Measurements from ENCODE around the gene NADSYN1. TPM values are rescaled to one million over a fixed set of nuclear protein-coding genes. Genes with fewer than 3 reads are reported as not detected.
A peak's percentile ranks its signal among the peaks of the same experiment; 100 is the strongest.

Gene NADSYN1
- total RNA-seq, 3 donors from 2014 or later (not counting 1 experiment from before 2014, with no cell fraction given), result 134 to 156 (median 150) TPM

DNA sequence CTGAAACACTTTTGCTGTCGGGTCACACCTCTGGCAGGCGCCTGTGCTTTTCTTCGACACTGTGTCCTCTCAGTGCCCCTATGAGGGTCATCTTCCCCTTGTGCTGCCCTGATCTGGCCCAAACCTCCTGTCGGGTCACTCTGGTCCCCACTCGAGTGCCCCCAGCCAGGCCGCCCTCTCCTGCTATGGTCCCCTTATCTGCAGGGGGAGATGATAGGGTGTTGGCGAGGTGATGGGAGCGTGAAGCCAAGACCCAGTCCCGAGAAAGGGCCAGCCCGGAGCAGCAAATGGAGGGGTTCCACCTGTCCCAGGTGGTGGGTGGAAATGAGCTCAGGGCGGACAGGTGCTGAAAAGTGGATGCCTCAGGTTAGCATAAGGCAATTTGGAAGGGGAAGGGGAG is 9.7 kb downstream of the NADSYN1 start:
- Histone ChIP-seq H3K9me3 (ENCODE audit: control insufficient read depth, insufficient read depth, low read length) (no peaks in the 10 kb centered on the region), H3K4me1 (ENCODE audit: control insufficient read depth, insufficient read depth, low read length) (no peaks in the 10 kb centered on the region), H3K4me3 (ENCODE audit: low read length) (no peak overlapping the region), H3K36me3 (ENCODE audit: control insufficient read depth, insufficient read depth, low read length) (peaks cover 57% of the 10 kb centered on the region), H3K27ac (ENCODE audit: low read length) (no peak overlapping the region), H3K27me3 (ENCODE audit: control insufficient read depth, insufficient read depth, low read length) (no peaks in the 10 kb centered on the region)
- Mint-ChIP-seq H3K36me3 (peaks cover 28% of the 10 kb centered on the region), H3K4me3 (no peak overlapping the region), H3K4me1 (peaks cover 15 to 19% of the 10 kb centered on the region in 2 donors), H3K27ac (peak overlapping the region in 1 of 2 donors; percentile 2), H3K27me3 (ENCODE audit: low read depth in 2 of 2) (no peaks in the 10 kb centered on the region), H3K9me3 (no peaks in the 10 kb centered on the region)
- intact Hi-C loops (cut with micrococcal nuclease), result no loop called here
- 99% methylated on average over 11 of the region's 11 CpGs for WGBS (ENCODE audit: insufficient coverage)
- DNase-seq (no peak), ATAC-seq (no peak)
- TF ChIP-seq, protein P1, sequence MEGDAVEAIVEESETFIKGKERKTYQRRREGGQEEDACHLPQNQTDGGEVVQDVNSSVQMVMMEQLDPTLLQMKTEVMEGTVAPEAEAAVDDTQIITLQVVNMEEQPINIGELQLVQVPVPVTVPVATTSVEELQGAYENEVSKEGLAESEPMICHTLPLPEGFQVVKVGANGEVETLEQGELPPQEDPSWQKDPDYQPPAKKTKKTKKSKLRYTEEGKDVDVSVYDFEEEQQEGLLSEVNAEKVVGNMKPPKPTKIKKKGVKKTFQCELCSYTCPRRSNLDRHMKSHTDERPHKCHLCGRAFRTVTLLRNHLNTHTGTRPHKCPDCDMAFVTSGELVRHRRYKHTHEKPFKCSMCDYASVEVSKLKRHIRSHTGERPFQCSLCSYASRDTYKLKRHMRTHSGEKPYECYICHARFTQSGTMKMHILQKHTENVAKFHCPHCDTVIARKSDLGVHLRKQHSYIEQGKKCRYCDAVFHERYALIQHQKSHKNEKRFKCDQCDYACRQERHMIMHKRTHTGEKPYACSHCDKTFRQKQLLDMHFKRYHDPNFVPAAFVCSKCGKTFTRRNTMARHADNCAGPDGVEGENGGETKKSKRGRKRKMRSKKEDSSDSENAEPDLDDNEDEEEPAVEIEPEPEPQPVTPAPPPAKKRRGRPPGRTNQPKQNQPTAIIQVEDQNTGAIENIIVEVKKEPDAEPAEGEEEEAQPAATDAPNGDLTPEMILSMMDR (IDR thresholded peaks at IDR 0.05), result no peak

DNA sequence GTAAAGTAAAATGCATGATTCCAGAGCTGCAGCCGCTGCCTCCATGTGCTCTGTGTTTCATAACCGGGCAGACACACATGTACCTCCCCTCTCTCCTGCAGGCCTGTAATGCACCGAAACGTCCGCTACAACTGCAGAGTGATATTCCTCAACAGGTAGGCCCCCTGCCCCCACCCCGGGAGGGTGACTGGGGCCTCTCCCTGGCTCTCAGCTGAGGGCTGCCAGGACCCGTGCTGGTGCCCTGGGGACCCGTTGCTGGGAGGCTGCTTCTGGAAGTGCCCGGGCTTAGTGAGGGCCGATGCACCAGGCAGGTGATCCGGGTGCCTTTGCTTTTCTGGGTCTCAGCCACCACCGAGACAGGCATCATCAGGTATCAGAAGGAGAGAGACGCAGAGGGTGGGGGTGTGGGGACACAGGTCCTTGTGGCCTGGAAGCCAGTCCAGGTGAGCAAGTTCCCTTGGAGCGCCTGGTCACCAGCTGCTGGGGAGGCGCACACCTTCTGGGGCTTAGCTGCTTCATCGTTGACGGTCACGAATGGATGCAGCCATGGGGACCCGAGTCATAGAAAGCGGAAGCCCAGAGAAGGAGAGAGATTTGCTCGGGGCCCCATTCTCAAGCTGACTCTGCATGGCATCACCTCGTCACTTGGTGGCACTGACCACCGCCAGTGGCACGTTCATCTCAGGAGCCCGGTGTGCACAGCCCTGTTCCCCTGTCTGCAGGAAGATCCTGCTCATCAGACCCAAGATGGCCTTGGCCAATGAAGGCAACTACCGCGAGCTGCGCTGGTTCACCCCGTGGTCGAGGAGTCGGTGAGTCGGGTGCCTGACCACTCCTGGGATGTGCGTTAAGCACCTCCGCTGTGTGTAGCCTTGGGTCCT is 10.6 kb downstream of the NADSYN1 start:
- no peak overlapping the region for H3K4me3 ChIP-seq (ENCODE audit: low read length)
- TF ChIP-seq, protein P1 (IDR thresholded peaks at IDR 0.05), result no peak
- no peaks in the 10 kb centered on the region for H3K4me1 ChIP-seq (ENCODE audit: control insufficient read depth, insufficient read depth, low read length)
- no peaks in the 10 kb centered on the region for H3K27me3 ChIP-seq (ENCODE audit: control insufficient read depth, insufficient read depth, low read length)
- no peaks in the 10 kb centered on the region for H3K9me3 ChIP-seq (ENCODE audit: control insufficient read depth, insufficient read depth, low read length)
- no peak overlapping the region for H3K4me3 Mint-ChIP-seq
- H3K36me3 Mint-ChIP-seq, result peaks cover 32% of the 10 kb centered on the region
- peaks cover 54% of the 10 kb centered on the region for H3K36me3 ChIP-seq (ENCODE audit: control insufficient read depth, insufficient read depth, low read length)
- H3K9me3 Mint-ChIP-seq, result no peaks in the 10 kb centered on the region
- H3K27ac ChIP-seq (ENCODE audit: low read length), result no peak overlapping the region
- no peak for ATAC-seq
- intact Hi-C loops (cut with micrococcal nuclease), result no loop called here
- no peak overlapping the region for H3K27ac Mint-ChIP-seq
- DNase-seq, result no peak
- WGBS (ENCODE audit: insufficient coverage), result 98% methylated on average over 34 of the region's 34 CpGs
- H3K27me3 Mint-ChIP-seq (ENCODE audit: low read depth in 2 of 2), result no peaks in the 10 kb centered on the region
- H3K4me1 Mint-ChIP-seq, result peaks cover 13% of the 10 kb centered on the region in 2 donors

DNA sequence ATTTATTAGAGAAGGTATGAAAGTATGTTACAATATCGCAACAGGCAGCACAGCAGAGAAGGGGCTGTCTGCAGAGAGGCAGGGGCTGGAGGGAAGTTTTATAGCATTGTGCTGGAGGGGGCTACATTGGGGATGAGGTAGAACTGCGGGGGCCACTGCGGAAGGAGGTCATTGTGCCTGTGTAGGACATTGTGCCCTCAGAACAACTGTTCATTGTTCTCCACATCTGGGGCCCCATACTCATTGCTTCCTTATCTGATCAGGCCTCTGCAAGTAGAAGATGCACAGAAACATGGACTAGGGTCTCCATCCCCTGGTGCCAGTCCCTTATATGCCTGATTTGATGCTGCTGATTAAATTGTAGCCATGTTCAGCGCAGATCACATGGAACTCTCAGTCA is 12.1 kb downstream of the NADSYN1 start:
- Mint-ChIP-seq H3K27me3 (ENCODE audit: low read depth in 2 of 2) (no peaks in the 10 kb centered on the region), H3K4me3 (no peak overlapping the region), H3K4me1 (peaks cover 6 to 7% of the 10 kb centered on the region in 2 donors), H3K36me3 (peaks cover 25% of the 10 kb centered on the region), H3K9me3 (no peaks in the 10 kb centered on the region), H3K27ac (peak overlapping the region in 1 of 2 donors; percentile 29)
- TF ChIP-seq, protein P1 (IDR thresholded peaks at IDR 0.05), result no peak
- Histone ChIP-seq H3K27me3 (ENCODE audit: control insufficient read depth, insufficient read depth, low read length) (no peaks in the 10 kb centered on the region), H3K9me3 (ENCODE audit: control insufficient read depth, insufficient read depth, low read length) (no peaks in the 10 kb centered on the region), H3K36me3 (ENCODE audit: control insufficient read depth, insufficient read depth, low read length) (peaks cover 39% of the 10 kb centered on the region), H3K4me3 (ENCODE audit: low read length) (no peak overlapping the region), H3K4me1 (ENCODE audit: control insufficient read depth, insufficient read depth, low read length) (no peaks in the 10 kb centered on the region), H3K27ac (ENCODE audit: low read length) (no peak overlapping the region)
- no peak for ATAC-seq
- 97% methylated on average over 4 of the region's 4 CpGs for WGBS (ENCODE audit: insufficient coverage)
- no peak for DNase-seq
- intact Hi-C loops (cut with micrococcal nuclease), result no loop called here

Measured in natural killer cell (primary cell).